ENCODE results near the gene TRMT112. TPM values are rescaled to one million over a fixed set of nuclear protein-coding genes. Genes with fewer than 3 reads are reported as not detected.

TRMT112 gene
- total and polyA plus RNA-seq, 4 donors: 52.5 to 137 (median 131) TPM

DNA sequence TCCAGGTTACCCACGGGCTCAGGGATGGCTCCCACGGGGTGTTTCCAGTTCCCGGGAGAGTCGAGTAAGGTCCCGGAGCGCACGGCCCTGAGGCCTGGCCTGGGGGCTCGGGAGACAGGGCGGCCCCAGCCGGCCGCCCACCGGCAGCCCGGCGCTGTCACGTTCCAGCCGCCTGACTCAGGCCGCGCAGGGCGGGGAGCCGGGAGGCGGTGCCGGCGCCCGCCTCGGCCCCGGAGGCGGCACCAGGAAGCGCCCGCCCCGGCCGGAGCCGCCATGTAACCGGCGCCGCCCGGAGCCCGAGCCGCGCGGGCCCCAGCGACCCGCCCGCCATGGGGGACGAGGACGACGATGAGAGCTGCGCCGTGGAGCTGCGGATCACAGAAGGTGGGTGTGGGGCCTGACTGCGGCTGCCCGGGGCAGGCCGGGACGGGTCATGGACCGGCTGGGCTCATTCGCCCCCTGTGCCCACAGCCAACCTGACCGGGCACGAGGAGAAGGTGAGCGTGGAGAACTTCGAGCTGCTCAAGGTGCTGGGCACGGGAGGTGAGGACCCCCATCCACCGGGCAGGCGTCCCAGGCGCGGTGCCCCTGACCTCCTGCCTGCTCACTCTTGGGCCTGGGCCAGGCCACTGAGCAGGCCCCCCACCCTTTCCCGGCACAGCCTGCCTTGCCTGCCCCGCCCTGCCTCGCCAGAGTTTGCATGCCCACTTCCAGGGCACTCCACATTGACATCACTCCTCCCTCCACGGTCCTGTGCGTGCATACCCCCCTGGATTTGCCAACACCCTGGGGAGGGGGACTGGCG, 41.8 kb upstream of the TRMT112 start, which contains the start of gene RPS6KA4:
TSS of gene RPS6KA4 (plus strand) at position 256 of the 805 bp plus-strand sequence. CDS start at position 330, 74 bp downstream.
- Histone ChIP-seq H3K4me3 (ENCODE audit: low read depth in 1 of 3, low read length in 3 of 3) (peak within 1 kb of the TSS; percentile 84 to 92 (median 88)), H3K27ac (ENCODE audit: low read depth in 1 of 2, low read length in 2 of 2) (peak within 1 kb of the TSS; percentile 69 to 79), H3K9ac (ENCODE audit: low read depth in 1 of 2, low read length in 2 of 2) (peak within 1 kb of the TSS; percentile 67 to 99), H3K36me3 (ENCODE audit: control insufficient read depth in 4 of 4, insufficient read depth in 3 of 4, low read depth in 1 of 4, low read length in 3 of 4) (peaks cover 4 to 24% (median 15%) of the 10 kb centered on the region in 4 donors), H3K9me3 (ENCODE audit: control insufficient read depth in 4 of 4, low read length in 3 of 4) (no peaks in the 10 kb centered on the region), H3K27me3 (ENCODE audit: control insufficient read depth in 4 of 4, insufficient read depth in 4 of 4, low read length in 3 of 4) (no peaks in the 10 kb centered on the region), H3K4me1 (ENCODE audit: control insufficient read depth in 4 of 4, insufficient read depth in 4 of 4, low read length in 3 of 4) (peaks cover 9 to 32% (median 21%) of the 10 kb centered on the region in 4 donors)
- 2% methylated on average over 70 of the region's 70 CpGs for WGBS
- TF ChIP-seq TAF1 (conservative IDR thresholded peaks at IDR 0.05) (no peak), GABPA (IDR thresholded peaks at IDR 0.05 in 1 of 2, conservative IDR thresholded peaks at IDR 0.05 in 1 of 2) (no peak)
- TF ChIP-seq, protein P1, sequence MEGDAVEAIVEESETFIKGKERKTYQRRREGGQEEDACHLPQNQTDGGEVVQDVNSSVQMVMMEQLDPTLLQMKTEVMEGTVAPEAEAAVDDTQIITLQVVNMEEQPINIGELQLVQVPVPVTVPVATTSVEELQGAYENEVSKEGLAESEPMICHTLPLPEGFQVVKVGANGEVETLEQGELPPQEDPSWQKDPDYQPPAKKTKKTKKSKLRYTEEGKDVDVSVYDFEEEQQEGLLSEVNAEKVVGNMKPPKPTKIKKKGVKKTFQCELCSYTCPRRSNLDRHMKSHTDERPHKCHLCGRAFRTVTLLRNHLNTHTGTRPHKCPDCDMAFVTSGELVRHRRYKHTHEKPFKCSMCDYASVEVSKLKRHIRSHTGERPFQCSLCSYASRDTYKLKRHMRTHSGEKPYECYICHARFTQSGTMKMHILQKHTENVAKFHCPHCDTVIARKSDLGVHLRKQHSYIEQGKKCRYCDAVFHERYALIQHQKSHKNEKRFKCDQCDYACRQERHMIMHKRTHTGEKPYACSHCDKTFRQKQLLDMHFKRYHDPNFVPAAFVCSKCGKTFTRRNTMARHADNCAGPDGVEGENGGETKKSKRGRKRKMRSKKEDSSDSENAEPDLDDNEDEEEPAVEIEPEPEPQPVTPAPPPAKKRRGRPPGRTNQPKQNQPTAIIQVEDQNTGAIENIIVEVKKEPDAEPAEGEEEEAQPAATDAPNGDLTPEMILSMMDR (IDR thresholded peaks at IDR 0.05; ENCODE audit: low read depth, low read length, missing input control): peak; percentile 4
- peak; percentile 66 for DNase-seq (ENCODE audit: low spot score)

DNA sequence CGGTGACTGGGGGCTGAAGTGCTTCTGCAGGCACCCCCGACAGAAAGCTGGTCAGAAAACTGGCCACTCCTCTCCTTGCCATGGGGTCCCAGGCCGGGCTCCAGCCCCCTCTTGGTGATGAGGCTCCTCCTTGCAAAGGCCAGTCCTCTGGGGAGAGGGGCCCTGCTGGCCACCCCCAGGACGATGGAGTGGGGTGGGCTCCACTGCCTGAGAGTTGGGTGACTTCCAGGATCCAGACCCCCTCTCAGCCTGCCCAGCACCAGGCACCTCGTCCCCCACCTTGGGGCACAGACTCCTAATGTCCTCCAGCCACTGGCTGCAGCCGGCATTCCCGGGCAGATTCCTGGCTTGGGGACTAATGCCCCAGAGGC, 41.2 kb upstream of the TRMT112 start:
- H3K36me3 ChIP-seq (ENCODE audit: control insufficient read depth in 4 of 4, insufficient read depth in 3 of 4, low read depth in 1 of 4, low read length in 3 of 4): peaks cover 4 to 20% (median 12%) of the 10 kb centered on the region in 4 donors
- no peak for TF ChIP-seq RXRA (IDR thresholded peaks at IDR 0.05)
- no peak for TF ChIP-seq MAX (IDR thresholded peaks at IDR 0.05)
- TF ChIP-seq NR2F2 (IDR thresholded peaks at IDR 0.05): no peak
- TF ChIP-seq JUND (IDR thresholded peaks at IDR 0.05): no peak
- no peak for TF ChIP-seq REST (IDR thresholded peaks at IDR 0.05)
- no peak for TF ChIP-seq GABPA (IDR thresholded peaks at IDR 0.05 in 1 of 2, conservative IDR thresholded peaks at IDR 0.05 in 1 of 2)
- TF ChIP-seq HNF4G (IDR thresholded peaks at IDR 0.05): no peak
- 32% methylated on average over 7 of the region's 7 CpGs for WGBS
- H3K27me3 ChIP-seq (ENCODE audit: control insufficient read depth in 4 of 4, insufficient read depth in 4 of 4, low read length in 3 of 4): no peaks in the 10 kb centered on the region
- H3K9me3 ChIP-seq (ENCODE audit: control insufficient read depth in 4 of 4, low read length in 3 of 4): no peaks in the 10 kb centered on the region
- no peak for DNase-seq (ENCODE audit: low spot score)
- peak overlapping the region; percentile 48 to 92 (median 84) for H3K4me3 ChIP-seq (ENCODE audit: low read depth in 1 of 3, low read length in 3 of 3)
- peak overlapping the region; percentile 67 to 99 for H3K9ac ChIP-seq (ENCODE audit: low read depth in 1 of 2, low read length in 2 of 2)
- H3K4me1 ChIP-seq (ENCODE audit: control insufficient read depth in 4 of 4, insufficient read depth in 4 of 4, low read length in 3 of 4): peaks cover 9 to 37% (median 24%) of the 10 kb centered on the region in 4 donors
- peak overlapping the region; percentile 69 to 79 for H3K27ac ChIP-seq (ENCODE audit: low read depth in 1 of 2, low read length in 2 of 2)

All from liver (tissue), 9 donors.